ENCODE data around the gene PDE7B. TPM values are rescaled to one million over a fixed set of nuclear protein-coding genes. Genes with fewer than 3 reads are reported as not detected.

PDE7B gene
- total RNA-seq, 8 experiments from 2014 or later, result 0.08 to 60.7 (median 1.1) TPM

DNA sequence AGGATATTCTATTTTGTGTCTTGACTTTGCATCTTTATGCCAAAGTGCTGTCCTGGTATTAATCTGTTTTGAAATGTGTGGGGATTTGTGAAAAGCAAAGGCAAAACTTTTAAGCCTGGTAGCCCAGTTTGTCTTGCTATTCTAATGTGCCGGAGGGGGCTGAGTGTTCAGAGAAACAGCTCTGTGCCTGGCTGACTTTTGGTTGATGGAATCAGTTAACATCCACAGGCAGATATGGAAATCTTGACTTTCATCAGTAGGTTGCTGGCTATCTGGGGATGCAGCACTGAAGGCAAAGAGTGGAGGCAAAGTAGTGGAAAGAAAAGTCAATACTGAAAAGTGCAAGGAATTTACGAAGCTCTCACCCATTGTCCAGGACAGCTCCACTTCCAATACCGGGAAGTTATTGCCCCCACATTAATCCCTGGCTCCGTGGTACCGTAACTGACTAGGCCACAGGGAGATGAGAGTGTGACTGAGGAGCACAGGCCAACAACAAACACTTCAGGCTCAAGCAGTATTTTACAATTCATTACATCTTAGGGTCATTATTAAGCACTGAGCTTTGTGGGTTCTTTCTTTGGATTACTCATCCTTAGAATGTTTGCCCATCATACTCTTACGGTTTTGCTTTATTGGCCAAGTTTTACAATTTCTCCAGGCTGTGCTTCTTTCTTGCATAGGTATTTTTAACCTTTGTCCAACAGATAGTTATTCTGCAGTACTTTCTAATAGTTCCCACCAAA lies 234.0 kb downstream of the PDE7B start:
- in situ Hi-C loops (cut with MboI; ENCODE audit: low pct_unique_long_range_greater_than_20kb in 2 of 9, low sequenced_read_pairs in 9 of 9, unreplicated experiment in 9 of 9), result no loop called here
- no peak for ATAC-seq (replicated peaks in 6 of 8)
- 60 to 100% (median 83%) methylated on average over 1 to 6 of the region's 6 CpGs; no CpG with 5 or more reads in 1 of the 10 experiments for WGBS, 10 experiments
- Histone ChIP-seq H3K4me3 (no peak overlapping the region), H3K27ac (no peak overlapping the region), H3K4me1 (replicated peaks in 1 of 2) (no peaks in the 10 kb centered on the region)

DNA sequence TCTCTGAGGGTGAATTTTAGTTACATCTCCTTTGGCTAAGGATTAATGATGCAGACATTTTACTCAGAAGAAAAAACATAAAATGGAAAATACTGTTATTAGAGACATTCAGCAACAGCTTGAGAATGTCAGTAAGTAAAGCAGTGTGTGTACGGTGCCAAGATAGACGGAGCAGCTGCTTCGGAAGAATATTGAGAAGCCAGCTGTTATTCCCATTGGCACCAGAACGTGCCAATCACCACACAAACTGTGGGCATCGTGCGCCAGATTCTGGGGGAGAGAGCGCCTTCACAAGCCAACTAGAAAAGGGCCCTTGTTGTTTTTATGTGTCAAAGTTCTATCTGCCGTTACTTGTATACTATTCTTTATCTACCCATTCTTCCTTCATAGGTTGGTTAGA lies 235.2 kb downstream of the PDE7B start:
- no peak overlapping the region for H3K27ac ChIP-seq
- no peak for ATAC-seq (replicated peaks in 6 of 8)
- in situ Hi-C loops (cut with MboI; ENCODE audit: low pct_unique_long_range_greater_than_20kb in 2 of 9, low sequenced_read_pairs in 9 of 9, unreplicated experiment in 9 of 9), result no loop called here
- H3K4me1 ChIP-seq (replicated peaks in 1 of 2), result no peaks in the 10 kb centered on the region
- WGBS, 10 experiments, result 61 to 100% (median 95%) methylated on average over 2 to 8 of the region's 8 CpGs; no CpG with 5 or more reads in 3 of the 10 experiments
- no peak overlapping the region for H3K4me3 ChIP-seq

DNA sequence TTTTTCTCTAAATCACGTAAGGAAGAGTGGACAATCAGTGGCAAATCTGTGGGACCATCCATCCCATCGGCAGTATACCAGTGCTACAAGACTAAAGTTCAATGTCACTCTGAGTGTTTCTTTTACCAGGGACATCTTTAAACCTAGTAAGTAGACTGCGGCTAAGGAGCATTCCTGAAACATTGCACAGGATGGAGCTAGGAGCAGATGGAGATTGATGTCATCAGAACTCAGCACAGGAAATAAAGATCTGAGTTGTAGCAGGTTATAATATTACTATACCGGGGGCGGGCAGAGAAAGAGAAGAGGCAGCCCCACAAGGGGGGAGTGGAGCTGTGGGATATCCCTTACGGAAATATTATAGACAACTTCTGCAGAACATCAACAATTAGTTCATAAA lies 236.5 kb downstream of the PDE7B start:
- H3K4me3 ChIP-seq, result no peak overlapping the region
- in situ Hi-C loops (cut with MboI; ENCODE audit: low pct_unique_long_range_greater_than_20kb in 2 of 9, low sequenced_read_pairs in 9 of 9, unreplicated experiment in 9 of 9), result no loop called here
- no peak for ATAC-seq (replicated peaks in 6 of 8)
- WGBS, 10 experiments, result 83 to 100% (median 95%) methylated on average over 2 to 5 of the region's 6 CpGs; no CpG with 5 or more reads in 1 of the 10 experiments
- no peak overlapping the region for H3K27ac ChIP-seq
- H3K4me1 ChIP-seq (replicated peaks in 1 of 2), result no peaks in the 10 kb centered on the region

DNA sequence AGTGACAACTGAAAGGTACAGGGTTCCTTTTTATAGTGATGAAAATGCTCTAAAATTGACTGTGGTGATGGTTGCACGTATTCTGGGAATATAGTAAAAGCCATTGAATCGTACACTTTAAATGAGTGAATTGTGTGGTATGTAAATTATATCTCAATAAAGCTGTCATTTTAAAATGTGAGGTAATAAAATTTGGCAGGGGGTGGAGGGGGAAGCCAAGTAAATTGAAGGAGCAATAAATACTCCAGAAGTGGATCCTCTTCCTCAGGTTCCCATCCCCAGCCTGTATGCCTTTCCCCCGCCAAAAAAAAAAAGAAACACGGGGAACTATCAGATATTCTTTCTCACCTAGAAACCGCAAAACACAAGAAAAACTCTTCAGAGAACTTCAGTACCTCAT lies 237.2 kb downstream of the PDE7B start:
- in situ Hi-C loops (cut with MboI; ENCODE audit: low pct_unique_long_range_greater_than_20kb in 2 of 9, low sequenced_read_pairs in 9 of 9, unreplicated experiment in 9 of 9), result no loop called here
- H3K4me3 ChIP-seq, result no peak overlapping the region
- ATAC-seq (replicated peaks in 6 of 8), result no peak
- no peaks in the 10 kb centered on the region for H3K4me1 ChIP-seq (replicated peaks in 1 of 2)
- WGBS, 10 experiments, result 86 to 100% (median 92%) methylated on average over 2 to 5 of the region's 5 CpGs
- no peak overlapping the region for H3K27ac ChIP-seq

DNA sequence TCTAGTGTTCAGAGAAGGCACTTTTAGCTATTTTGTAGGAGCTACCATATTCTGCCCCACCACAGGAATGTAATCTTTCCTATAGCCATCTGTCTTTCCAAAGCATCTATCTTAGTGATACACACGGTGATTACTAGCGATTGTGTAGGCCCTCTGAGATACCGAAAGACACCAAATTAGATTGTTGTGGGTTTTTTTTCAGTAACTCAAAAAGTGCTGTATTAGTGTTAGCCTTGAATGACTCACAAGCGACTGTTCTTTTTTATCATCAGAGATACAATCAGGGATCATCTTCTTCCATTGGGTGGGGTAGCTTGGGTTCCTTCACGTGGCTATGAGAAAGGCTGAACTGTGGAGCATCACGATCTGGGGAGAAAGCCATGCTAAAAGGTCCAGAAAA lies 238.4 kb downstream of the PDE7B start:
- no peak overlapping the region for H3K27ac ChIP-seq
- H3K4me3 ChIP-seq, result no peak overlapping the region
- WGBS, 10 experiments, result 46 to 100% (median 86%) methylated on average over 1 to 6 of the region's 6 CpGs; no CpG with 5 or more reads in 2 of the 10 experiments
- in situ Hi-C loops (cut with MboI; ENCODE audit: low pct_unique_long_range_greater_than_20kb in 2 of 9, low sequenced_read_pairs in 9 of 9, unreplicated experiment in 9 of 9), result no loop called here
- H3K4me1 ChIP-seq (replicated peaks in 1 of 2), result no peaks in the 10 kb centered on the region
- no peak for ATAC-seq (replicated peaks in 6 of 8)

DNA sequence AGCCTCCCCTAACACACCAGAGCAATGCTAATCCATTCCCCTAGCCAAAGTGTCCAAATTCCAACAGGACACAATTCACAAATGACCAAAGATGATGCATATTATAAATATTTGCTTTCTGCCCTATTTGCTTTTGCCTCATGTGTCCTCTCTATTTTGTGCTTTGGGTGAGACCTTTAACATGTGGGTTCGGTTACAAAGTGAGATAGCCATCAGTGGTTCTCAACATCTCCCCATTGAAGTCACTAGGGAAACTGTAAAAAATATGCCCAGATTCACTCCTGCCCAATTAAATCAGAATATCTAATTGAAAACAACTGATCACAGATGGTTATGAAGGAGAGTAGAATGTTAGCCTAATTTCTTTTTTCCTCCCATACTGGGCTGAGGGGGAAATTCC lies 239.4 kb downstream of the PDE7B start:
- peak in 1 of 8 experiments; percentile 31 for ATAC-seq (replicated peaks in 6 of 8)
- in situ Hi-C loops (cut with MboI; ENCODE audit: low pct_unique_long_range_greater_than_20kb in 2 of 9, low sequenced_read_pairs in 9 of 9, unreplicated experiment in 9 of 9), result no loop called here
- no peaks in the 10 kb centered on the region for H3K4me1 ChIP-seq (replicated peaks in 1 of 2)
- H3K27ac ChIP-seq, result no peak overlapping the region
- 20 to 100% (median 100%) methylated on average over 1 of the region's 1 CpG; no CpG with 5 or more reads in 2 of the 10 experiments for WGBS, 10 experiments
- no peak overlapping the region for H3K4me3 ChIP-seq

DNA sequence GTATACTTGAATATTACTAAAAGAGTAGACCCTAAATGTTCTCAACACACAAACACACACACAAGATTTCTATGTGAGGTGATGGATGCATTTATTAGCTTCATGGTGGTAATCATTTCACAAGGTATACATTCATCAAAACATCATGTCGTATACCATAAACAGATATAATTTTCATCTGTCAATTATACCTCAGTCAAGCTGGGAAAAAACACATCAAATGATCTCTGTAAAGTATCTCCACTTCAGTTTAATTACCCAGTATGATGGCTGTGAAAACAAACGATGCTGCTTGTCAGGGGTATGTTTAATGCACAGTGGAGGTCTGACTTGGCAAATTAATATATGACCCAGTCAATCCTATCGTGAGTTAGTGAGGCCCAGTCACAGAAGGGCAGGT lies 241.4 kb downstream of the PDE7B start:
- no peak overlapping the region for H3K4me3 ChIP-seq
- 50 to 100% (median 83%) methylated on average over 1 to 3 of the region's 3 CpGs for WGBS, 10 experiments
- no peak for ATAC-seq (replicated peaks in 6 of 8)
- H3K27ac ChIP-seq, result no peak overlapping the region
- in situ Hi-C loops (cut with MboI; ENCODE audit: low pct_unique_long_range_greater_than_20kb in 2 of 9, low sequenced_read_pairs in 9 of 9, unreplicated experiment in 9 of 9), result no loop called here
- no peaks in the 10 kb centered on the region for H3K4me1 ChIP-seq (replicated peaks in 1 of 2)

DNA sequence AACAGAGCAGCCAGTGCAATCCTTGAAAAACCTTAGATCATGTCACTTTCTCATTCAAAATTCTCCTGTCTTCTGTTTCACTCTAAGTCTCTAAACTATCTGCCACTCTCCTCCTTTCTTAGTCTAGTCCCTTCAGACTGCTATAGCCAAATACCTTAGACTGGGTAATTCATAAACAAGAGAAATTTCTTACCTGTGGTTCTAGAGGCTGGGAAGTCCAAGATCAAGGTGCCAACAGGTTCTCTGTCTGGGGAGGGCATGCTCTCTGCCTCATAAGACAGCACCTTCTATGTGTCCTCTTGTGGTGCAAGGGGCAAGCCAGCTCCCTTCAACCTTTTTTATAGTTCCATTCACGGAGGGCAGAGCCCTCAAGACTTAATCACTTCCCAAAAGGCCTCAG lies 242.3 kb downstream of the PDE7B start:
- no peak overlapping the region for H3K4me3 ChIP-seq
- no peak overlapping the region for H3K27ac ChIP-seq
- ATAC-seq (replicated peaks in 6 of 8), result no peak
- WGBS, 10 experiments, result 67 to 100% (median 83%) methylated on average over 1 of the region's 1 CpG; no CpG with 5 or more reads in 5 of the 10 experiments
- in situ Hi-C loops (cut with MboI; ENCODE audit: low pct_unique_long_range_greater_than_20kb in 2 of 9, low sequenced_read_pairs in 9 of 9, unreplicated experiment in 9 of 9), result no loop called here
- no peaks in the 10 kb centered on the region for H3K4me1 ChIP-seq (replicated peaks in 1 of 2)

DNA sequence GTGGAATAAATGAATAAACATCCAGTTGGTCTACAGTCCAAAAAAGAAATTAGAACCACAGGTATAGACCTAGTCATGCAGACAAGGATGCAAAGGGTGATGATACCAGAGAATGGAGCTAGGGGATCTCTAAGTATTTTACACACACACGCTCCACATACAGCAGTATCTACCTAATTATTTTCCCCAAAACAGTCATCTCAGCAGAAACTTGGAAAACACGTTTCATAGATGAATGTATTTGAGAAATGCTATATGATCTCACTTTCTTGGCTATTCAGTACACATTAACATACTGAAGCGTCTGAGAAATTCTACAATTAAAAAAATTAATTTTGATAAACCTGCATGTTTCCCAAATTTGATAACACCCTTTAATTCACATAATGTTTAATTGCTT lies 243.3 kb downstream of the PDE7B start:
- in situ Hi-C loops (cut with MboI; ENCODE audit: low pct_unique_long_range_greater_than_20kb in 2 of 9, low sequenced_read_pairs in 9 of 9, unreplicated experiment in 9 of 9), result no loop called here
- H3K27ac ChIP-seq, result no peak overlapping the region
- ATAC-seq (replicated peaks in 6 of 8), result no peak

DNA sequence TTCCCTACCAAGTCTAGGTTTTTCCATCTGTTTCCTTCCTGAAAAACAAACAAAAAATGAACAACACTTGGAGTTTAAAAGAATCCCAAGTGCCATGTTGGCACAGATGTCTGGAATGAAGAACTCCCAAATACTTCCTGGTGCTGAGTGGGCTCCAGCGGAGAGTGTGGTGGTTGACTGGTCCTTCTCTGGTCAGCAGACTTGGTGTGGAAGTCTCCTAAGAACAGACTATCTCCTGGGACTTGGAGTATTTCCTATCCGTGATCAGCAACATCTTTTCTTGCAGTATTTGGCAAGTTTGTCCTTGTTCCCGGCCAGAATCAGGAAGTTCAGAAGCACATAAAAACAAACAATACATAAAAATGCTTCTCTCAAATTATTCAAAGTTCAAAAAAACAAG lies 244.5 kb downstream of the PDE7B start:
- Histone ChIP-seq H3K27ac (no peak overlapping the region), H3K4me3 (no peak overlapping the region), H3K4me1 (replicated peaks in 1 of 2) (no peaks in the 10 kb centered on the region)
- 27 to 100% (median 92%) methylated on average over 1 to 3 of the region's 3 CpGs; no CpG with 5 or more reads in 1 of the 10 experiments for whole genome bisulfite sequencing, 10 experiments
- in situ Hi-C loops (cut with MboI; ENCODE audit: low pct_unique_long_range_greater_than_20kb in 2 of 9, low sequenced_read_pairs in 9 of 9, unreplicated experiment in 9 of 9), result no loop called here
- no peak for ATAC-seq (replicated peaks in 6 of 8)

More for the DNA sequence above, 243.3 kb downstream of the PDE7B start:
- Histone ChIP-seq H3K4me1 (replicated peaks in 1 of 2) (no peaks in the 10 kb centered on the region), H3K4me3 (no peak overlapping the region)
- WGBS, 10 experiments, result 60 to 100% (median 98%) methylated on average over 1 to 3 of the region's 3 CpGs

DNA sequence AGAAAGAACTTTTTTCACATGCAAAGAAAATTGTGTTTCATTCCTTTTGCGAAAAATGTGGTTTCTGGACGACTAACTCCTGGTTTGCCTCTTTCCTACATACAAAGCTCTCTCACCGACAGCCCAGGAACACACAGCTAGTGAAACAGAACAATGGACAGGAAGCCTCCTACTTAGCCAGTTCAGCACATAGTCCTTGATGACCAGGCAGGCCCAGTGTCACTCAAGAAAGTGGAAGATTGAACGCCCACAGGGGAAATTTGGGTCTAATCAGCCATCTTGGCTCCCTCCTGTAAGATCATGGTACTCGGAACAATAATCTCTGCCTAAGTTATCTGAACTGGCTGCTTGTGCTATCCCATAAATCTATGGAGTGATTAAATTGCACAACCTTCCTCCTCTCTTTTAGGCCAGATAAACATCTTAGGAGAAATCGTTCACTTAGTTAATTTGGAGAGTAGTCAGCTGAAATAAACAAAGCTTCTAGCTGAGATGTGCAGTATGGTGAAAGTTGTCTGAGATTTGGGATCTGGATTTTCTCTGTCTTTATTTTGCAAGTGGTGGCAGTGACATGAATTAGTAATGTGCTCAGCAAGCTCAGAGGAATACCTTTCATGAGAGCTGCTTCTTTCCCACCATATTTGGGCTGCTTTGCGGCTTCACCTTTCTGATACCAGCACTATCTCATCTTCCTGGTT lies 251.6 kb downstream of the PDE7B start:
- in situ Hi-C loops (cut with MboI; ENCODE audit: low pct_unique_long_range_greater_than_20kb in 2 of 9, low sequenced_read_pairs in 9 of 9, unreplicated experiment in 9 of 9), result no loop called here
- ATAC-seq (replicated peaks in 6 of 8), result no peak
- 47 to 93% (median 71%) methylated on average over 1 to 5 of the region's 7 CpGs; no CpG with 5 or more reads in 1 of the 10 experiments for WGBS, 10 experiments
- no peak overlapping the region for H3K27ac ChIP-seq
- no peak overlapping the region for H3K4me3 ChIP-seq
- H3K4me1 ChIP-seq (replicated peaks in 1 of 2), result peaks cover 23 to 28% of the 10 kb centered on the region in 2 donors

DNA sequence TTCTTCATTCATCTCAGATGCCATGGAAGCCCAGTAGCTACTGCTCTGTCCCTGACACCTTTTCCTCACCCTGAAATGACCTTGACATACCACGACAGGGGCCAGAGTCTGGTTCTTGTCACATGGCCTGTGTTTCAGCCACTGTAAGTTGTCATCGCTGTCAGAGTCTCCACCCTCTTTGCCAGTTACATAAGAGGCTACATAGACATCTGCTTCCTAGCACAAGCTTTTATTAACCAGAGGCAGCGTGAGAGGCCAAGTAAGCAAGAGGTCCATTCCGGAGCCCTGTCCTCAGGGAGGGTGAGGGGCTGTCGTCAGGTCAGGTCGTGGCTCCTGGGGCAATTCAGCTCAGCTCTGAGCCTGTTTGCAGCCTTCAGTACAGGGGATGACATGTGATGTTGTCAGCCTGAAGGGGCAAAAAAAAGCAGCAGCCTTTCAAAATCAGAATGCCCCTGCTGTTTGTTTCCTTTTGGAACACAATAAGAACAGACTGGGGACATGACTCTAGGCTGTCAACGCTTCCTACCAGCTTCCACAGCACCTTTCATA lies 252.3 kb downstream of the PDE7B start:
- H3K27ac ChIP-seq, result no peak overlapping the region
- in situ Hi-C loops (cut with MboI; ENCODE audit: low pct_unique_long_range_greater_than_20kb in 2 of 9, low sequenced_read_pairs in 9 of 9, unreplicated experiment in 9 of 9), result no loop called here
- no peak overlapping the region for H3K4me3 ChIP-seq
- ATAC-seq (replicated peaks in 6 of 8), result peak; percentile 18 to 85 (median 78)
- WGBS, 10 experiments, result 4 to 100% (median 14%) methylated on average over 1 to 7 of the region's 7 CpGs; no CpG with 5 or more reads in 2 of the 10 experiments
- H3K4me1 ChIP-seq (replicated peaks in 1 of 2), result peaks cover 27 to 29% of the 10 kb centered on the region in 2 donors

DNA sequence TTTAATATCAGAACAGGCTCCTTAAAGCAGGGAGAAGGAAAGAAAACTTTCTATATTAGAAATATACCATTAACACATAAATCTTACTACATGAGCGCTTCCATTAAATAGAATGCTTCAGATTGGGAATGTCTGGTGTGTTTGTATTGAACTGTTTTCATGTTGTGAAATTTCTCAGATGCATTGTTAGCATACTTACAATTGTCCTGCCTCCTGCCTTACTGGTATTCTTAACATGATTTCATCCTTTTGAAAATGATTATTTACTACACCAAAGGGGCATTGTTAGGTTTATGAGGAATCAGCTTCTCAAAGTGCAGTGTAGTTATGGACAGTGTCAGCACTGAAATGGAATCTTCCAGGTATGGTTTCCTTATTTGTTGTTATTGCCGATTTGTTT lies 253.1 kb downstream of the PDE7B start:
- Histone ChIP-seq H3K27ac (no peak overlapping the region), H3K4me1 (replicated peaks in 1 of 2) (peaks cover 28 to 30% of the 10 kb centered on the region in 2 donors), H3K4me3 (no peak overlapping the region)
- no peak for ATAC-seq (replicated peaks in 6 of 8)
- 63 to 100% (median 84%) methylated on average over 1 to 2 of the region's 2 CpGs; no CpG with 5 or more reads in 2 of the 10 experiments for WGBS, 10 experiments
- in situ Hi-C loops (cut with MboI; ENCODE audit: low pct_unique_long_range_greater_than_20kb in 2 of 9, low sequenced_read_pairs in 9 of 9, unreplicated experiment in 9 of 9), result no loop called here
